CD4-positive, alpha-beta T cell (primary cell): ENCODE data around the gene NR1H2. TPM values are rescaled to one million over a fixed set of nuclear protein-coding genes. Genes with fewer than 3 reads are reported as not detected.
A peak's percentile ranks its signal among the peaks of the same experiment; 100 is the strongest.
"Not testable (repeated sequence)": the region's sequence is repeated elsewhere in the genome, so short reads cannot be mapped to it uniquely, and the experiment has no call there.

Experiments
- ATAC-seq: fragments of 200-7000 bp; cut with Tn5 transposase; one replicate; pipeline ENCODE4 v1.10.0; 2022; ENCODE audit warnings: mild to moderate bottlenecking; ENCODE audit not compliant: poor library complexity
- CTCF ChIA-PET: fragments of 350-600 bp; sonication (Branson Sonifier 250); formaldehyde crosslinking; loops from one replicate; lab custom pipeline; 2021; ENCODE audit warnings: antibody characterized with exemption, inconsistent platforms; lab: Charles Lee
- POLR2A ChIA-PET: fragments of 350-600 bp; sonication (Branson Sonifier 250); formaldehyde crosslinking; loops from one replicate; lab custom pipeline; 2021; ENCODE audit warnings: antibody characterized with exemption, inconsistent platforms; lab: Charles Lee
- DNase-seq, 14 experiments: peaks; one replicate each; pipeline ENCODE4 v3.0.0-alpha.2; 2013 to 2020; ENCODE audit warnings: mixed read lengths in 2 of 14
- H3K27ac ChIP-seq, 2 donors: one replicate each; pipeline versions ENCODE4 v1.5.1 to v1.7.0; 2013; ENCODE audit warnings: low read length in 2 of 2, low read depth in 1 of 2, mild to moderate bottlenecking in 1 of 2
- H3K27me3 ChIP-seq, 2 experiments: 1 replicate in 1 of 2; 2 replicates in 1 of 2; pipeline versions ENCODE4 v1.6.1 to v1.7.0; 2013; ENCODE audit warnings: low read length in 2 of 2, control low read depth in 1 of 2, mild to moderate bottlenecking in 1 of 2, moderate library complexity in 1 of 2; ENCODE audit not compliant: insufficient read depth in 2 of 2, control insufficient read depth in 1 of 2
- H3K36me3 ChIP-seq: one replicate; pipeline ENCODE4 v1.6.1; 2013; ENCODE audit warnings: low read length, control low read depth; ENCODE audit not compliant: insufficient read depth
- H3K4me1 ChIP-seq: one replicate; pipeline ENCODE4 v1.6.1; 2013; ENCODE audit warnings: low read length, control low read depth; ENCODE audit not compliant: insufficient read depth
- H3K4me3 ChIP-seq: one replicate; pipeline ENCODE4 v1.5.1; 2013; ENCODE audit warnings: mild to moderate bottlenecking, low read length, moderate library complexity
- H3K9me3 ChIP-seq, 2 experiments: 1 replicate in 1 of 2; 2 replicates in 1 of 2; pipeline versions ENCODE4 v1.6.1 to v1.7.0; 2013; ENCODE audit warnings: low read length in 2 of 2, mild to moderate bottlenecking in 2 of 2, control low read depth in 1 of 2, moderate library complexity in 1 of 2; ENCODE audit not compliant: control insufficient read depth in 1 of 2, insufficient read depth in 1 of 2
- H3K27ac Mint-ChIP-seq: one replicate; pipeline ENCODE4 v1.8.0; 2020; ENCODE audit warnings: mixed read lengths
- H3K27me3 Mint-ChIP-seq: one replicate; pipeline ENCODE4 v1.8.0; 2021; ENCODE audit warnings: mixed read lengths
- H3K36me3 Mint-ChIP-seq: one replicate; pipeline ENCODE4 v1.8.0; 2021; ENCODE audit warnings: low read depth, mixed read lengths
- H3K4me1 Mint-ChIP-seq: one replicate; pipeline ENCODE4 v1.8.0; 2021; ENCODE audit warnings: low read depth, mixed read lengths
- H3K4me3 Mint-ChIP-seq: one replicate; pipeline ENCODE4 v1.8.0; 2020; ENCODE audit warnings: mild to moderate bottlenecking, mixed read lengths
- H3K9me3 Mint-ChIP-seq: one replicate; pipeline ENCODE4 v1.8.0; 2020; ENCODE audit warnings: mixed read lengths
- intact Hi-C, 2 experiments: fragments of 100-400 bp; cut with DNase I in 1 of 2; cut with micrococcal nuclease in 1 of 2; formaldehyde crosslinking; loops; one replicate each; pipeline versions ENCODE4 v1.15.1 to v1.9.0; 2023 to 2025; cut with DNase I, micrococcal nuclease
- total RNA-seq, 174 experiments: library from RNA in 2 of 174; stranded (reverse) in 2 of 174; gene quantifications; one replicate each; pipeline ENCODE4 v1.2.3 and lab custom pipeline; 2021 to 2026
- TF ChIP-seq, protein P1 (sequence below): fragments of 200-600 bp; IDR thresholded peaks from one replicate; pipeline ENCODE4 v1.8.0; 2022; ENCODE audit warnings: antibody characterized with exemption, mild to moderate bottlenecking

Gene NR1H2
- total RNA-seq, 2 experiments from 2014 or later = 261 to 265 TPM

GRCh38 chr19:50349277-50350057 lies 26.8 kb upstream of the NR1H2 start:
- H3K36me3 ChIP-seq = no peaks in the 10 kb centered on the region
- no peak overlapping the region for H3K4me3 ChIP-seq
- H3K9me3 Mint-ChIP-seq = no peaks in the 10 kb centered on the region
- CTCF ChIA-PET = no interaction called here
- peaks cover 9% of the 10 kb centered on the region for H3K4me1 Mint-ChIP-seq
- intact Hi-C loops = no loop called here
- no peaks in the 10 kb centered on the region for H3K27me3 ChIP-seq
- H3K27me3 Mint-ChIP-seq = no peaks in the 10 kb centered on the region
- peaks cover 5 to 10% of the 10 kb centered on the region in 2 experiments for H3K9me3 ChIP-seq
- H3K27ac ChIP-seq = no peak overlapping the region
- POLR2A ChIA-PET = no interaction called here
- no peak overlapping the region for H3K4me3 Mint-ChIP-seq
- H3K27ac Mint-ChIP-seq = no peak overlapping the region
- ATAC-seq = no peak
- H3K36me3 Mint-ChIP-seq = no peaks in the 10 kb centered on the region
- peaks cover 5% of the 10 kb centered on the region for H3K4me1 ChIP-seq
- TF ChIP-seq, protein P1, sequence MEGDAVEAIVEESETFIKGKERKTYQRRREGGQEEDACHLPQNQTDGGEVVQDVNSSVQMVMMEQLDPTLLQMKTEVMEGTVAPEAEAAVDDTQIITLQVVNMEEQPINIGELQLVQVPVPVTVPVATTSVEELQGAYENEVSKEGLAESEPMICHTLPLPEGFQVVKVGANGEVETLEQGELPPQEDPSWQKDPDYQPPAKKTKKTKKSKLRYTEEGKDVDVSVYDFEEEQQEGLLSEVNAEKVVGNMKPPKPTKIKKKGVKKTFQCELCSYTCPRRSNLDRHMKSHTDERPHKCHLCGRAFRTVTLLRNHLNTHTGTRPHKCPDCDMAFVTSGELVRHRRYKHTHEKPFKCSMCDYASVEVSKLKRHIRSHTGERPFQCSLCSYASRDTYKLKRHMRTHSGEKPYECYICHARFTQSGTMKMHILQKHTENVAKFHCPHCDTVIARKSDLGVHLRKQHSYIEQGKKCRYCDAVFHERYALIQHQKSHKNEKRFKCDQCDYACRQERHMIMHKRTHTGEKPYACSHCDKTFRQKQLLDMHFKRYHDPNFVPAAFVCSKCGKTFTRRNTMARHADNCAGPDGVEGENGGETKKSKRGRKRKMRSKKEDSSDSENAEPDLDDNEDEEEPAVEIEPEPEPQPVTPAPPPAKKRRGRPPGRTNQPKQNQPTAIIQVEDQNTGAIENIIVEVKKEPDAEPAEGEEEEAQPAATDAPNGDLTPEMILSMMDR = no peak
- DNase-seq = peak in 1 of 14 experiments; percentile 6

DNA sequence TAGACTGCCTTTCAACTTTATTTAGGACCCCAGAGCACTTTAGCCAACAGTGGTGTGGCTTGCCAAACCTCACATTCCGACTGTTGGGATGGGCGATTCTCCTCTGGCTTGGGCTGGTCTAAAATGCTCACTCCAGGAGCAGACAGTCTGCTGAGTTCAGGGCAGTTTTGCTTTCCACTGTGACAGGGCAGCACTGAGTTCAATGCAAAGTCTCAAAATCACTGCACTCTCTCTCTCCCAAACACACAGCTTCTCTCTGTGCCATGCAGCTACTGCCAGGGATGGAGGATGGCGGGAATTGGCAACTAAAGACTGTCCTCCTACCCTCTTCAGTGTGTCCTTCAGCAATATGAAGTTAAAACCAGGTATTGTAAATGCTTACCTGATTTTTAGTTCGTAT lies 24.0 kb upstream of the NR1H2 start:
- POLR2A ChIA-PET = no interaction called here
- Mint-ChIP-seq H3K9me3 (no peaks in the 10 kb centered on the region), H3K4me3 (no peak overlapping the region), H3K27ac (no peak overlapping the region), H3K4me1 (peaks cover 8% of the 10 kb centered on the region), H3K36me3 (no peaks in the 10 kb centered on the region), H3K27me3 (no peaks in the 10 kb centered on the region)
- Histone ChIP-seq H3K4me1 (peaks cover 2% of the 10 kb centered on the region), H3K4me3 (no peak overlapping the region), H3K27me3 (no peaks in the 10 kb centered on the region), H3K27ac (no peak overlapping the region), H3K9me3 (no peaks in the 10 kb centered on the region), H3K36me3 (no peaks in the 10 kb centered on the region)
- CTCF ChIA-PET = no interaction called here
- no peak for DNase-seq
- TF ChIP-seq, protein P1 = no peak
- intact Hi-C loops = no loop called here
- ATAC-seq = no peak

GRCh38 chr19:50353487-50353880 lies 22.8 kb upstream of the NR1H2 start:
- ATAC-seq, CTCF ChIA-PET, DNase-seq, H3K27me3 Mint-ChIP-seq, H3K27ac ChIP-seq, H3K36me3 Mint-ChIP-seq, H3K4me3 Mint-ChIP-seq, H3K27me3 ChIP-seq, H3K4me3 ChIP-seq, H3K9me3 ChIP-seq, H3K27ac Mint-ChIP-seq, H3K36me3 ChIP-seq, intact Hi-C loops, H3K9me3 Mint-ChIP-seq, POLR2A ChIA-PET: not testable (repeated sequence)
- H3K4me1 ChIP-seq = peaks cover 11% of the 10 kb centered on the region
- peaks cover 15% of the 10 kb centered on the region for H3K4me1 Mint-ChIP-seq
